Astrocyte (in vitro differentiated cells and primary cell): ENCODE results near the gene KIF1C. TPM values are rescaled to one million over a fixed set of nuclear protein-coding genes. Genes with fewer than 3 reads are reported as not detected.
A peak's percentile ranks its signal among the peaks of the same experiment; 100 is the strongest.

Source experiments
- DNase-seq: peaks from one replicate; pipeline ENCODE4 v3.0.0-alpha.2; 2010; ENCODE audit warnings: low read depth
- FAIRE-seq: peaks from 2 replicates; lab custom pipeline; 2011; peaks lifted over from hg19 to GRCh38; lab: Jason Lieb, UNC
- H2AFZ ChIP-seq: 2 replicates; pipeline ENCODE4 v1.6.0; 2012; ENCODE audit warnings: low read depth, low read length, inconsistent platforms
- H3K27ac ChIP-seq: 2 replicates; pipeline ENCODE4 v1.5.1; 2011; ENCODE audit warnings: low read depth, low read length, inconsistent platforms
- H3K27me3 ChIP-seq: 2 replicates; pipeline ENCODE4 v1.6.0; 2011; ENCODE audit warnings: low read length, inconsistent platforms; ENCODE audit not compliant: insufficient read depth
- H3K36me3 ChIP-seq: 2 replicates; pipeline ENCODE4 v1.5.1; 2011; ENCODE audit warnings: low read length, inconsistent platforms; ENCODE audit not compliant: insufficient read depth
- H3K4me1 ChIP-seq: 2 replicates; pipeline ENCODE4 v1.5.1; 2011; ENCODE audit warnings: low read length, inconsistent platforms; ENCODE audit not compliant: insufficient read depth
- H3K4me2 ChIP-seq: 2 replicates; pipeline ENCODE4 v1.6.0; 2012; ENCODE audit warnings: low read length, inconsistent platforms
- H3K4me3 ChIP-seq: 2 replicates; pipeline ENCODE4 v1.5.1; 2011; ENCODE audit warnings: low read depth, mild to moderate bottlenecking, low read length, inconsistent platforms; ENCODE audit not compliant: insufficient read depth
- H3K79me2 ChIP-seq: 2 replicates; pipeline ENCODE4 v1.6.0; 2012; ENCODE audit warnings: mild to moderate bottlenecking, low read length, inconsistent platforms; ENCODE audit not compliant: insufficient read depth
- H3K9ac ChIP-seq: 2 replicates; pipeline ENCODE4 v1.6.0; 2012; ENCODE audit warnings: mild to moderate bottlenecking, low read length, inconsistent platforms
- H3K9me3 ChIP-seq: 2 replicates; pipeline ENCODE4 v1.5.1; 2012; ENCODE audit warnings: low read depth, mild to moderate bottlenecking, low read length, inconsistent platforms; ENCODE audit not compliant: insufficient read depth
- H4K20me1 ChIP-seq: 2 replicates; pipeline ENCODE4 v1.6.0; 2012; ENCODE audit warnings: low read length, inconsistent platforms; ENCODE audit not compliant: insufficient read depth
- H3K27ac Mint-ChIP-seq: one replicate; pipeline ENCODE4 v1.8.0; 2021; ENCODE audit warnings: mild to moderate bottlenecking, mixed read lengths; ENCODE audit not compliant: unreplicated experiment
- H3K27me3 Mint-ChIP-seq: one replicate; pipeline ENCODE4 v1.8.0; 2021; ENCODE audit warnings: low read depth, mixed read lengths; ENCODE audit not compliant: unreplicated experiment
- H3K36me3 Mint-ChIP-seq: one replicate; pipeline ENCODE4 v1.8.0; 2021; ENCODE audit warnings: low read depth, mixed read lengths; ENCODE audit not compliant: unreplicated experiment
- H3K4me1 Mint-ChIP-seq: one replicate; pipeline ENCODE4 v1.8.0; 2021; ENCODE audit warnings: low read depth, mixed read lengths; ENCODE audit not compliant: unreplicated experiment
- H3K4me3 Mint-ChIP-seq: one replicate; pipeline ENCODE4 v1.8.0; 2021; ENCODE audit warnings: mild to moderate bottlenecking, moderate library complexity, mixed read lengths; ENCODE audit not compliant: unreplicated experiment
- H3K9me3 Mint-ChIP-seq: one replicate; pipeline ENCODE4 v1.8.0; 2021; ENCODE audit warnings: mild to moderate bottlenecking, mixed read lengths; ENCODE audit not compliant: unreplicated experiment
- EZH2 ChIP-seq: IDR thresholded peaks from 2 replicates; pipeline ENCODE4 v1.6.1; 2012; ENCODE audit warnings: mild to moderate bottlenecking, low read length, inconsistent platforms; ENCODE audit not compliant: insufficient read depth
- total RNA-seq: library from RNA; stranded (reverse); gene quantifications from 2 replicates; pipeline ENCODE4 v1.2.1, GENCODE V29; 2021
- TF ChIP-seq, protein P1 (sequence below): IDR thresholded peaks from 2 replicates; pipeline ENCODE4 v1.5.1; 2011; ENCODE audit warnings: low read depth, mild to moderate bottlenecking, inconsistent platforms, low read length, moderate library complexity; ENCODE audit not compliant: insufficient read depth

KIF1C gene
- total RNA-seq, 1 donor from 2014 or later, result 109 TPM

DNA sequence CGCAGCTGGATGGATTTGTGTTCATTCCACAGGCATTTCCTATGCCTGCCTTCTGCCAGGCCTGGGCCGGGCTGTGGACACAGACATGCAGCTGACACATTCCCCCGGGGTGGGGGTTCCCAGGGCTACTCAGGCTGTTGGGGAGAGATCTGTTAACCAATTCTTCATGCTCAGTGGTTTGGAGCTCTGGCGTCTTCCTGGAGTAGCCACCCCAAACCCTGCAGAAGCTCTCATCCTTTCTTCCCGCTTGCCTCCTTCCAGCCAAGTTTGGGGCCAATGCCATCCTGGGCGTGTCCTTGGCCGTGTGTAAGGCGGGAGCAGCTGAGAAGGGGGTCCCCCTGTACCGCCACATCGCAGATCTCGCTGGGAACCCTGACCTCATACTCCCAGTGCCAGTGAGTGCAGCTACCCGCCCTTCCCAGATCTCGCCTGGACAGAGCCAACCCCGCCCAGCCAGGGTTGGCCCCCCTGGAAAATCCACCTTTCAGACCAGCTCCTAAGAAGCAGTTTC is 44.2 kb upstream of the KIF1C start:
- H4K20me1 ChIP-seq, result peaks cover 3% of the 10 kb centered on the region
- Mint-ChIP-seq H3K4me3 (peak overlapping the region; percentile 31), H3K27me3 (no peaks in the 10 kb centered on the region), H3K27ac (peak overlapping the region; percentile 78), H3K36me3 (peaks cover 9% of the 10 kb centered on the region), H3K4me1 (peaks cover 28% of the 10 kb centered on the region), H3K9me3 (no peaks in the 10 kb centered on the region)
- no peaks in the 10 kb centered on the region for H3K9me3 ChIP-seq
- peaks cover 22% of the 10 kb centered on the region for H3K4me1 ChIP-seq
- no peak overlapping the region for H3K27ac ChIP-seq
- FAIRE-seq, result peak; percentile 76
- H3K27me3 ChIP-seq, result no peaks in the 10 kb centered on the region
- no peaks in the 10 kb centered on the region for H3K79me2 ChIP-seq
- H3K4me3 ChIP-seq, result no peak overlapping the region
- H3K9ac ChIP-seq, result peak overlapping the region; percentile 17
- no peaks in the 10 kb centered on the region for H3K36me3 ChIP-seq
- peak overlapping the region; percentile 60 for H3K4me2 ChIP-seq
- peak; percentile 60 for DNase-seq
- no peak overlapping the region for H2AFZ ChIP-seq
- TF ChIP-seq EZH2, result no peak
- TF ChIP-seq, protein P1, sequence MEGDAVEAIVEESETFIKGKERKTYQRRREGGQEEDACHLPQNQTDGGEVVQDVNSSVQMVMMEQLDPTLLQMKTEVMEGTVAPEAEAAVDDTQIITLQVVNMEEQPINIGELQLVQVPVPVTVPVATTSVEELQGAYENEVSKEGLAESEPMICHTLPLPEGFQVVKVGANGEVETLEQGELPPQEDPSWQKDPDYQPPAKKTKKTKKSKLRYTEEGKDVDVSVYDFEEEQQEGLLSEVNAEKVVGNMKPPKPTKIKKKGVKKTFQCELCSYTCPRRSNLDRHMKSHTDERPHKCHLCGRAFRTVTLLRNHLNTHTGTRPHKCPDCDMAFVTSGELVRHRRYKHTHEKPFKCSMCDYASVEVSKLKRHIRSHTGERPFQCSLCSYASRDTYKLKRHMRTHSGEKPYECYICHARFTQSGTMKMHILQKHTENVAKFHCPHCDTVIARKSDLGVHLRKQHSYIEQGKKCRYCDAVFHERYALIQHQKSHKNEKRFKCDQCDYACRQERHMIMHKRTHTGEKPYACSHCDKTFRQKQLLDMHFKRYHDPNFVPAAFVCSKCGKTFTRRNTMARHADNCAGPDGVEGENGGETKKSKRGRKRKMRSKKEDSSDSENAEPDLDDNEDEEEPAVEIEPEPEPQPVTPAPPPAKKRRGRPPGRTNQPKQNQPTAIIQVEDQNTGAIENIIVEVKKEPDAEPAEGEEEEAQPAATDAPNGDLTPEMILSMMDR, result no peak

GRCh38 chr17:4955091-4955490 is 42.7 kb upstream of the KIF1C start:
- H3K9me3 Mint-ChIP-seq, result no peaks in the 10 kb centered on the region

More at GRCh38 chr17:4955091-4955490, 42.7 kb upstream of the KIF1C start:
- Mint-ChIP-seq H3K27me3 (no peaks in the 10 kb centered on the region), H3K27ac (no peak overlapping the region), H3K4me1 (peaks cover 28% of the 10 kb centered on the region), H3K4me3 (peak overlapping the region; percentile 64), H3K36me3 (peaks cover 17% of the 10 kb centered on the region)
- Histone ChIP-seq H3K9me3 (no peaks in the 10 kb centered on the region), H3K36me3 (no peaks in the 10 kb centered on the region), H3K27me3 (no peaks in the 10 kb centered on the region), H3K9ac (no peak overlapping the region), H2AFZ (no peak overlapping the region), H4K20me1 (no peaks in the 10 kb centered on the region), H3K4me2 (no peak overlapping the region), H3K79me2 (no peaks in the 10 kb centered on the region), H3K27ac (no peak overlapping the region), H3K4me1 (peaks cover 21% of the 10 kb centered on the region), H3K4me3 (no peak overlapping the region)
- DNase-seq, result no peak
- no peak for FAIRE-seq
- TF ChIP-seq, protein P1, result no peak
- no peak for TF ChIP-seq EZH2
